ENCODE results near the gene SMOC2.

GRCh38 chr6:168623736-168624135 is 182.8 kb downstream of the SMOC2 start:
- TF ChIP-seq CTCF (IDR thresholded peaks at IDR 0.05), result no peak
- TF ChIP-seq POLR2A (IDR thresholded peaks at IDR 0.05; ENCODE audit: low read length), result no peak
- TF ChIP-seq GATA3 (IDR thresholded peaks at IDR 0.05; ENCODE audit: borderline replicate concordance), result no peak
- no peak for TF ChIP-seq MAFK (IDR thresholded peaks at IDR 0.05; ENCODE audit: partially characterized antibody)
- TF ChIP-seq USF2 (IDR thresholded peaks at IDR 0.05), result no peak

Measured in A549 (cell line).